Heart right ventricle (tissue), 16 donors: ENCODE measurements around the gene TIGD7. TPM values are rescaled to one million over a fixed set of nuclear protein-coding genes. Genes with fewer than 3 reads are reported as not detected.

Experiments
- ATAC-seq, 8 donors: fragments of 200-7000 bp; cut with Tn5 transposase; one replicate each; pipeline ENCODE4 v1.9.1; 2020; ENCODE audit warnings: mild to moderate bottlenecking in 8 of 8, moderate library complexity in 8 of 8, moderate number of reproducible peaks in 1 of 8
- DNase-seq, 2 donors: peaks; one replicate each; pipeline ENCODE4 v3.0.0-alpha.2; 2020
- H3K27ac ChIP-seq, 10 donors: fragments of 200-600 bp; sonication (generic) in 2 of 10; one replicate each; pipeline versions ENCODE4 v1.5.0 to v1.8.0; 2020 to 2022; ENCODE audit warnings: mild to moderate bottlenecking in 3 of 10
- H3K27me3 ChIP-seq, 7 donors: fragments of 200-600 bp; one replicate each; pipeline ENCODE4 v1.8.0; 2021 to 2022; ENCODE audit warnings: mild to moderate bottlenecking in 2 of 7
- H3K36me3 ChIP-seq, 9 donors: fragments of 200-600 bp; sonication (generic) in 1 of 9; one replicate each; pipeline versions ENCODE4 v1.5.0 to v1.8.0; 2020 to 2022; ENCODE audit warnings: mild to moderate bottlenecking in 2 of 9
- H3K4me1 ChIP-seq, 9 donors: fragments of 200-600 bp; sonication (generic) in 1 of 9; one replicate each; pipeline versions ENCODE4 v1.5.0 to v1.8.0; 2020 to 2022; ENCODE audit warnings: mild to moderate bottlenecking in 4 of 9
- H3K4me3 ChIP-seq, 10 donors: fragments of 200-600 bp; sonication (generic) in 2 of 10; one replicate each; pipeline versions ENCODE4 v1.5.0 to v1.8.0; 2020 to 2022; ENCODE audit warnings: mild to moderate bottlenecking in 7 of 10, moderate library complexity in 2 of 10
- H3K9me3 ChIP-seq, 11 donors: fragments of 200-600 bp in 10 of 11; sonication (generic) in 2 of 11; one replicate each; pipeline versions ENCODE4 v1.5.0 to v1.8.0; 2013 to 2022; ENCODE audit warnings: mild to moderate bottlenecking in 2 of 11, control low read depth in 1 of 11, moderate library complexity in 1 of 11
- CTCF ChIP-seq, 9 donors: fragments of 200-600 bp; sonication (generic) in 2 of 9; IDR thresholded peaks; one replicate each; pipeline versions ENCODE4 v1.5.0 to v1.8.0; 2021 to 2022; ENCODE audit warnings: antibody characterized with exemption in 9 of 9, mild to moderate bottlenecking in 5 of 9, moderate library complexity in 1 of 9
- WGBS, 2 donors: extraction: QIAGEN DNeasy Blood & Tissue Kit; methylation state at CpG; one replicate each; pipeline ENCODE4 v1.1.7; 2013; ENCODE audit warnings: inconsistent platforms in 1 of 2; 5-methylcytosine and 5-hydroxymethylcytosine counted together
- intact Hi-C, 10 donors: fragments of 100-400 bp; cut with DNase I; formaldehyde crosslinking; loops; one replicate each; pipeline versions ENCODE4 v1.11.1 to v1.14.2; 2022
- polyA plus RNA-seq, 2 donors: library from polyadenylated mRNA; stranded (reverse); fragments of 200-250 nt; gene quantifications; one replicate each; pipeline ENCODE4 v1.2.3, GENCODE V29; 2013
- total RNA-seq, 10 donors: library from RNA; stranded (reverse); fragmentation: NEBNext Ultra II Directional in 3 of 10; extraction: Animal tissue kit (Norgen Biotek cat#: 25700) in 3 of 10; gene quantifications; one replicate each; pipeline versions ENCODE4 v1.2.1 to v1.2.4, GENCODE V29; 2021 to 2023
- donor health status: Arrhythmogenic right ventricular cardiomyopathy.
- donor health status: ischemic (EF 13 %, LVEDD 7.1; RV severe dilation, severe dysfunction).
- donor health status: healthy with polysubstance abuse.
- donor health status: DM: no; HTN: yes; CAD: no.
- donor health status: DM: no; HTN: no; CAD: no.
- donor health status: ischemic (EF 25% LVEDD 6.9; RV normal size, moderate dysfunction).
- donor health status: ischemic (EF 25% LVEDD 5.7; RV mildly dilated, moderate dysfunction).
- donor health status: healthy.
- donor health status: DM: yes; HTN: yes; CAD: no.
- donor health status: Ischemic cardiomyopathy.
- donor health status: ischemic (EF 35%, LVEDD 5.7; RV mildly dilated, moderate dysfunction).
- donor health status: nonischemic (EF 11% LVEDD 7.7; RV severe dilation, severe dysfunction).
- donor health status: DM: yes; HTN: yes; CAD: no.
- donor health status: PGD.
- donor health status: ischemic (EF 29% LVEDD 5.4; RV normal size, mild dysfunction).
- donor health status: nonischemic (EF 23%, LVEDD 6.1; RV moderate dilation, normal function).

Gene TIGD7
- total and polyA plus RNA-seq, 12 donors, result 4.7 to 11.2 (median 8.3) TPM

GRCh38 chr16:3292604-3293003, 12.6 kb downstream of the TIGD7 start:
- intact Hi-C loops, result no loop called here
- Histone ChIP-seq H3K9me3 (peaks cover 0 to 100% (median 71%) of the 10 kb centered on the region in 11 donors), H3K36me3 (peaks cover 18 to 74% (median 52%) of the 10 kb centered on the region in 9 donors), H3K4me1 (peaks cover 0 to 6% (median 0%) of the 10 kb centered on the region in 9 donors), H3K27me3 (no peaks in the 10 kb centered on the region), H3K4me3 (no peak overlapping the region), H3K27ac (no peak overlapping the region)
- TF ChIP-seq CTCF (IDR thresholded peaks at IDR 0.05), result no peak
- DNase-seq, result no peak
- ATAC-seq, result no peak
- WGBS, 2 donors, result 91 to 93% methylated on average over 3 of the region's 3 CpGs

GRCh38 chr16:3289998-3290673, 15.1 kb downstream of the TIGD7 start:
- peaks cover 18 to 87% (median 76%) of the 10 kb centered on the region in 9 donors for H3K36me3 ChIP-seq
- H3K4me1 ChIP-seq, result peaks cover under 1 to 15% (median 4%) of the 10 kb centered on the region in 9 donors
- DNase-seq (no peak), ATAC-seq (no peak)
- 98% methylated on average over 16 of the region's 16 CpGs for WGBS, 2 donors
- no peak overlapping the region for H3K27ac ChIP-seq
- no peak overlapping the region for H3K4me3 ChIP-seq
- peaks cover 0 to 100% (median 86%) of the 10 kb centered on the region in 11 donors for H3K9me3 ChIP-seq
- TF ChIP-seq CTCF (IDR thresholded peaks at IDR 0.05), result no peak
- intact Hi-C loops, result loop anchor here in 1 of 10 donors (10.0 kb wide), 1 partner anchor 55 kb away; the partner anchor contains the start of gene ZNF200
- no peaks in the 10 kb centered on the region for H3K27me3 ChIP-seq

- H3K4me3 ChIP-seq, result peak overlapping the region in 6 of 10 donors; percentile 84 to 100 (median 97)
- intact Hi-C loops, result loop anchor here in 1 of 10 donors (10.0 kb wide), 1 partner anchor 50 kb away; the partner anchor contains the start of gene ZNF200
- no peak overlapping the region for H3K27ac ChIP-seq
- H3K4me1 ChIP-seq, result peaks cover 9 to 32% (median 26%) of the 10 kb centered on the region in 9 donors
- peaks cover 0 to 58% (median 42%) of the 10 kb centered on the region in 11 donors for H3K9me3 ChIP-seq
- no peaks in the 10 kb centered on the region for H3K27me3 ChIP-seq
- no peak for DNase-seq
- 83 to 85% methylated on average over 6 of the region's 6 CpGs for WGBS, 2 donors
- peaks cover 10 to 54% (median 46%) of the 10 kb centered on the region in 9 donors for H3K36me3 ChIP-seq
- no peak for ATAC-seq
- TF ChIP-seq CTCF (IDR thresholded peaks at IDR 0.05), result no peak
These were observed 20.1 kb downstream of the TIGD7 start for GRCh38 chr16:3285131-3285530.

GRCh38 chr16:3283543-3284447, 21.4 kb downstream of the TIGD7 start:
- Histone ChIP-seq H3K27me3 (no peaks in the 10 kb centered on the region), H3K27ac (peak overlapping the region; percentile 98 to 99 (median 99)), H3K4me1 (peaks cover 9 to 32% (median 26%) of the 10 kb centered on the region in 9 donors), H3K4me3 (peak overlapping the region; percentile 75 to 100 (median 95)), H3K36me3 (peaks cover 0 to 41% (median 33%) of the 10 kb centered on the region in 9 donors), H3K9me3 (peaks cover 0 to 44% (median 28%) of the 10 kb centered on the region in 11 donors)
- WGBS, 2 donors, result 4% methylated on average over 56 of the region's 56 CpGs
- no peak for TF ChIP-seq CTCF (IDR thresholded peaks at IDR 0.05)
- peak in 1 of 8 donors; percentile 19 for ATAC-seq
- intact Hi-C loops, result loop anchor here in 6 of 10 donors (1.0 to 10.0 kb wide), 6 partner anchors 19 to 174 kb away; partner anchors contain the start of genes TIGD7 (in 2 of the 6), ZNF75A (in 2 of the 6) and ZNF200 (in 1 of the 6)
- peak in 1 of 2 donors; percentile 30 for DNase-seq
